GM23338 (cell line): ENCODE data around the gene PARVA. TPM values are rescaled to one million over a fixed set of nuclear protein-coding genes. Genes with fewer than 3 reads are reported as not detected.

Source experiments
- ATAC-seq: fragments of 200-7000 bp; cut with Tn5 transposase; 3 replicates; pipeline ENCODE4 v1.9.1; 2020
- DNase-seq: peaks from one replicate; pipeline ENCODE4 v3.0.0-alpha.2; 2015; ENCODE audit warnings: low spot score
- H2AFZ ChIP-seq: fragments of 200-600 bp; sonication (generic); 2 replicates; pipeline ENCODE4 v1.8.0; 2016; ENCODE audit warnings: antibody characterized with exemption, mild to moderate bottlenecking, moderate library complexity
- H3F3A ChIP-seq: fragments of 200-600 bp; sonication (generic); replicated peaks from 2 replicates; pipeline ENCODE4 v1.8.0; 2017; ENCODE audit warnings: antibody characterized with exemption, mixed run types, low read depth
- H3K27ac ChIP-seq: fragments of 200-600 bp; sonication (generic); 2 replicates; pipeline ENCODE4 v1.6.1; 2016; ENCODE audit warnings: low read depth
- H3K27me3 ChIP-seq: fragments of 200-600 bp; sonication (generic); 2 replicates; pipeline ENCODE4 v1.8.0; 2016; ENCODE audit warnings: mild to moderate bottlenecking, mixed run types, moderate library complexity; ENCODE audit not compliant: insufficient read depth
- H3K36me3 ChIP-seq: fragments of 200-600 bp; sonication (generic); 2 replicates; pipeline ENCODE4 v1.8.0; 2016; ENCODE audit warnings: mild to moderate bottlenecking; ENCODE audit not compliant: insufficient read depth
- H3K4me1 ChIP-seq: fragments of 200-600 bp; sonication (generic); 2 replicates; pipeline ENCODE4 v1.8.0; 2016; ENCODE audit warnings: mild to moderate bottlenecking, moderate library complexity; ENCODE audit not compliant: insufficient read depth
- H3K4me2 ChIP-seq: fragments of 200-600 bp; sonication (generic); 2 replicates; pipeline ENCODE4 v1.7.1; 2017; ENCODE audit warnings: mixed run types
- H3K4me3 ChIP-seq: fragments of 200-600 bp; sonication (generic); 2 replicates; pipeline ENCODE4 v1.6.1; 2016; ENCODE audit warnings: mixed run types
- H3K79me2 ChIP-seq: fragments of 200-600 bp; sonication (generic); replicated peaks from 2 replicates; pipeline ENCODE4 v1.8.0; 2017; ENCODE audit warnings: mild to moderate bottlenecking; ENCODE audit not compliant: insufficient read depth
- H3K9me2 ChIP-seq: fragments of 200-600 bp; sonication (generic); 2 replicates; pipeline ENCODE4 v1.8.0; 2017; ENCODE audit not compliant: insufficient read depth
- H4K20me1 ChIP-seq: fragments of 200-600 bp; sonication (generic); replicated peaks from 2 replicates; pipeline ENCODE4 v1.8.0; 2017; ENCODE audit warnings: mild to moderate bottlenecking; ENCODE audit not compliant: insufficient read depth
- H3K27ac Mint-ChIP-seq: 2 replicates; pipeline ENCODE4 v1.8.0; 2020; ENCODE audit warnings: inconsistent platforms, mild to moderate bottlenecking, moderate library complexity, mixed read lengths
- H3K27me3 Mint-ChIP-seq: 3 replicates; pipeline ENCODE4 v1.8.0; 2022; ENCODE audit warnings: low read depth, mild to moderate bottlenecking, moderate library complexity, mixed read lengths, inconsistent platforms; ENCODE audit not compliant: insufficient read depth, poor library complexity
- H3K36me3 Mint-ChIP-seq: 3 replicates; pipeline ENCODE4 v1.8.0; 2021; ENCODE audit warnings: low read depth, mild to moderate bottlenecking, inconsistent platforms, moderate library complexity, mixed read lengths
- H3K4me1 Mint-ChIP-seq: 3 replicates; pipeline ENCODE4 v1.8.0; 2020; ENCODE audit warnings: mild to moderate bottlenecking, inconsistent platforms, mixed read lengths
- H3K4me3 Mint-ChIP-seq: 3 replicates; pipeline ENCODE4 v1.8.0; 2021; ENCODE audit warnings: moderate library complexity, mild to moderate bottlenecking, inconsistent platforms, mixed read lengths
- H3K9me3 Mint-ChIP-seq: 3 replicates; pipeline ENCODE4 v1.8.0; 2020; ENCODE audit warnings: moderate library complexity, mild to moderate bottlenecking, inconsistent platforms, mixed read lengths
- NANOG ChIP-seq: IDR thresholded peaks from 2 replicates; pipeline ENCODE4 v1.6.1; 2016; ENCODE audit warnings: antibody characterized with exemption, borderline replicate concordance
- REST ChIP-seq: IDR thresholded peaks from one replicate; pipeline ENCODE4 v1.6.1; 2018; ENCODE audit warnings: antibody characterized with exemption; ENCODE audit not compliant: unreplicated experiment
- STAT1 ChIP-seq: IDR thresholded peaks from one replicate; pipeline ENCODE4 v1.6.1; 2016; ENCODE audit warnings: antibody characterized with exemption; ENCODE audit not compliant: unreplicated experiment
- ZNF114 ChIP-seq: fragments of 250-450 bp; sonication (Bioruptor Pico); IDR thresholded peaks from 2 replicates; pipeline ENCODE4 v1.5.0; 2020; ENCODE audit warnings: mild to moderate bottlenecking, moderate library complexity
- ZNF331 ChIP-seq: fragments of 250-450 bp; sonication (Bioruptor Pico); IDR thresholded peaks from 2 replicates; pipeline ENCODE4 v1.5.0; 2020; ENCODE audit warnings: low read depth, mild to moderate bottlenecking, moderate library complexity
- ZNF462 ChIP-seq: fragments of 250-450 bp; sonication (Bioruptor Pico); IDR thresholded peaks from 2 replicates; pipeline ENCODE4 v1.5.0; 2020; ENCODE audit warnings: mild to moderate bottlenecking, moderate library complexity
- polyA plus RNA-seq: library from polyadenylated mRNA; unstranded; fragments of >200 nt; fragmentation: Nextera tagmentation; extraction: Ambion mirVana; gene quantifications from 2 replicates; pipeline ENCODE4 v1.2.1, GENCODE V29; 2016
- total RNA-seq: library from RNA; depleted of rRNA; stranded (reverse); fragments of >200 nt; shearing (Covaris generic); gene quantifications from 2 replicates; pipeline ENCODE4 v1.2.3, GENCODE V29; 2014
- TF ChIP-seq, protein P1 (sequence below), 2 experiments: fragments of 200-600 bp in 1 of 2; sonication (generic) in 1 of 2; conservative IDR thresholded peaks; 2 replicates each; pipeline versions ENCODE4 v1.5.1 to v1.6.1; 2016 to 2017; ENCODE audit warnings: antibody characterized with exemption in 2 of 2, low read depth in 2 of 2, mild to moderate bottlenecking in 2 of 2, moderate library complexity in 1 of 2

PARVA gene
- total and polyA plus RNA-seq, 2 experiments from 2014 or later: 5.8 to 6.9 TPM

GRCh38 chr11:12402025-12402424, 24.7 kb downstream of the PARVA start:
- Histone ChIP-seq H3K9me2 (no peaks in the 10 kb centered on the region), H3K79me2 (no peaks in the 10 kb centered on the region; the same call in 1 of the 2 replicates), H3F3A (no peaks in the 10 kb centered on the region), H3K27me3 (no peaks in the 10 kb centered on the region), H3K4me3 (no peak overlapping the region), H2AFZ (no peak overlapping the region), H3K4me1 (0 out of 2 replicates have a peak, but pooled peaks cover 14% of the 10 kb centered on the region), H4K20me1 (no peaks in the 10 kb centered on the region), H3K4me2 (no peak overlapping the region), H3K27ac (no peak overlapping the region), H3K36me3 (no peaks in the 10 kb centered on the region)
- Mint-ChIP-seq H3K9me3 (peaks cover 13% of the 10 kb centered on the region), H3K27me3 (peaks cover 2% of the 10 kb centered on the region), H3K4me1 (peaks cover 13% of the 10 kb centered on the region), H3K36me3 (peaks cover 3% of the 10 kb centered on the region; the same call in 2 of the 3 replicates), H3K4me3 (no peak overlapping the region), H3K27ac (no peak overlapping the region)
- DNase-seq (peak; percentile 27), ATAC-seq (peak; percentile 57; the same call in 2 of the 3 replicates)
- no peak for TF ChIP-seq ZNF114
- TF ChIP-seq, protein P1, sequence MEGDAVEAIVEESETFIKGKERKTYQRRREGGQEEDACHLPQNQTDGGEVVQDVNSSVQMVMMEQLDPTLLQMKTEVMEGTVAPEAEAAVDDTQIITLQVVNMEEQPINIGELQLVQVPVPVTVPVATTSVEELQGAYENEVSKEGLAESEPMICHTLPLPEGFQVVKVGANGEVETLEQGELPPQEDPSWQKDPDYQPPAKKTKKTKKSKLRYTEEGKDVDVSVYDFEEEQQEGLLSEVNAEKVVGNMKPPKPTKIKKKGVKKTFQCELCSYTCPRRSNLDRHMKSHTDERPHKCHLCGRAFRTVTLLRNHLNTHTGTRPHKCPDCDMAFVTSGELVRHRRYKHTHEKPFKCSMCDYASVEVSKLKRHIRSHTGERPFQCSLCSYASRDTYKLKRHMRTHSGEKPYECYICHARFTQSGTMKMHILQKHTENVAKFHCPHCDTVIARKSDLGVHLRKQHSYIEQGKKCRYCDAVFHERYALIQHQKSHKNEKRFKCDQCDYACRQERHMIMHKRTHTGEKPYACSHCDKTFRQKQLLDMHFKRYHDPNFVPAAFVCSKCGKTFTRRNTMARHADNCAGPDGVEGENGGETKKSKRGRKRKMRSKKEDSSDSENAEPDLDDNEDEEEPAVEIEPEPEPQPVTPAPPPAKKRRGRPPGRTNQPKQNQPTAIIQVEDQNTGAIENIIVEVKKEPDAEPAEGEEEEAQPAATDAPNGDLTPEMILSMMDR (conservative IDR thresholded peaks at IDR 0.05; ENCODE audit: low read depth in 2 of 2): peak; percentile 23 to 49; a peak in 3 of 4 replicates

GRCh38 chr11:12402691-12403120, 25.3 kb downstream of the PARVA start:
- H3K79me2 ChIP-seq: no peaks in the 10 kb centered on the region; the same call in 1 of the 2 replicates
- DNase-seq (no peak), ATAC-seq (no peak)
- Mint-ChIP-seq H3K36me3 (peaks cover 3% of the 10 kb centered on the region; the same call in 2 of the 3 replicates), H3K27me3 (peaks cover 2% of the 10 kb centered on the region), H3K9me3 (peaks cover 7% of the 10 kb centered on the region; the same call in 2 of the 3 replicates), H3K4me1 (peaks cover 13% of the 10 kb centered on the region), H3K4me3 (no peak overlapping the region), H3K27ac (no peak overlapping the region)
- no peak overlapping the region for H2AFZ ChIP-seq
- 0 out of 2 replicates have a peak, but pooled peaks cover 14% of the 10 kb centered on the region for H3K4me1 ChIP-seq
- no peak overlapping the region for H3K4me3 ChIP-seq
- no peaks in the 10 kb centered on the region for H3K27me3 ChIP-seq
- H3F3A ChIP-seq: no peaks in the 10 kb centered on the region
- no peaks in the 10 kb centered on the region for H3K36me3 ChIP-seq
- no peaks in the 10 kb centered on the region for H3K9me2 ChIP-seq
- 0 out of 2 replicates have a peak overlapping the region, but pooled peaks have one; percentile 23 for H3K27ac ChIP-seq
- H3K4me2 ChIP-seq: no peak overlapping the region
- no peaks in the 10 kb centered on the region for H4K20me1 ChIP-seq
- no peak for TF ChIP-seq STAT1
- TF ChIP-seq ZNF331: no peak
- TF ChIP-seq NANOG: no peak
- TF ChIP-seq ZNF462 (CRISPR knock-in tag): no peak
- no peak for TF ChIP-seq REST
- TF ChIP-seq, protein P1 (conservative IDR thresholded peaks at IDR 0.05; ENCODE audit: low read depth in 2 of 2): no peak
